ENCODE results near the gene WDR1. TPM values are rescaled to one million over a fixed set of nuclear protein-coding genes. Genes with fewer than 3 reads are reported as not detected.

WDR1 gene
- total RNA-seq, 4 donors from 2014 or later: 361 to 536 (median 485) TPM

- Histone ChIP-seq H3K4me1 (peaks cover 28 to 59% (median 51%) of the 10 kb centered on the region in 4 donors), H3K27me3 (no peaks in the 10 kb centered on the region), H3K9me3 (no peaks in the 10 kb centered on the region), H3K36me3 (peaks cover 86 to 99% (median 92%) of the 10 kb centered on the region in 4 donors), H3K27ac (replicated peaks in 1 of 4) (peak overlapping the region; percentile 37 to 55 (median 43)), H3K4me3 (no peak overlapping the region)
- intact Hi-C loops (cut with DNase I): no loop called here
- DNase-seq (ENCODE audit: extremely low spot score): no peak
- no peak for TF ChIP-seq EP300 (IDR thresholded peaks at IDR 0.05)
- TF ChIP-seq POLR2AphosphoS5 (IDR thresholded peaks at IDR 0.05): no peak
- no peak for TF ChIP-seq POLR2A (IDR thresholded peaks at IDR 0.05; ENCODE audit: low read depth)
- no peak for TF ChIP-seq CTCF (IDR thresholded peaks at IDR 0.05)
- WGBS: 82% methylated on average over 9 of the region's 9 CpGs
These were observed 39.5 kb downstream of the WDR1 start for GRCh38 chr4:10077076-10077475.

GRCh38 chr4:10075953-10076391 lies 40.6 kb downstream of the WDR1 start:
- H3K27ac ChIP-seq (replicated peaks in 1 of 4): peak overlapping the region; percentile 37 to 47 (median 42)
- intact Hi-C loops (cut with DNase I): no loop called here
- TF ChIP-seq POLR2AphosphoS5 (IDR thresholded peaks at IDR 0.05) (no peak), CTCF (IDR thresholded peaks at IDR 0.05) (no peak), POLR2A (IDR thresholded peaks at IDR 0.05; ENCODE audit: low read depth) (no peak), EP300 (IDR thresholded peaks at IDR 0.05) (no peak)
- no peak overlapping the region for H3K4me3 ChIP-seq
- DNase-seq (ENCODE audit: extremely low spot score): no peak
- 53% methylated on average over 5 of the region's 11 CpGs for WGBS
- H3K27me3 ChIP-seq: no peaks in the 10 kb centered on the region
- no peaks in the 10 kb centered on the region for H3K9me3 ChIP-seq
- peaks cover 75 to 90% (median 83%) of the 10 kb centered on the region in 4 donors for H3K36me3 ChIP-seq
- peaks cover 26 to 56% (median 48%) of the 10 kb centered on the region in 4 donors for H3K4me1 ChIP-seq

- Histone ChIP-seq H3K4me3 (no peak overlapping the region), H3K4me1 (peaks cover 22 to 49% (median 42%) of the 10 kb centered on the region in 4 donors), H3K27me3 (no peaks in the 10 kb centered on the region), H3K36me3 (peaks cover 69 to 83% (median 76%) of the 10 kb centered on the region in 4 donors), H3K9me3 (no peaks in the 10 kb centered on the region), H3K27ac (replicated peaks in 1 of 4) (peak overlapping the region; percentile 37 to 47 (median 42))
- TF ChIP-seq POLR2AphosphoS5 (IDR thresholded peaks at IDR 0.05): peak in 1 of 2 donors; percentile 21
- TF ChIP-seq CTCF (IDR thresholded peaks at IDR 0.05): no peak
- no peak for TF ChIP-seq EP300 (IDR thresholded peaks at IDR 0.05)
- DNase-seq (ENCODE audit: extremely low spot score): no peak
- intact Hi-C loops (cut with DNase I): no loop called here
- WGBS: 64% methylated on average over 19 of the region's 20 CpGs
These were observed 41.3 kb downstream of the WDR1 start for GRCh38 chr4:10075158-10075863.

GRCh38 chr4:10074767-10075105 lies 41.9 kb downstream of the WDR1 start:
- no peak for TF ChIP-seq EP300 (IDR thresholded peaks at IDR 0.05)
- TF ChIP-seq CTCF (IDR thresholded peaks at IDR 0.05): peak in 2 of 3 experiments; percentile 32 to 37
- intact Hi-C loops (cut with DNase I): no loop called here
- Histone ChIP-seq H3K4me1 (peaks cover 19 to 46% (median 36%) of the 10 kb centered on the region in 4 donors), H3K4me3 (no peak overlapping the region), H3K36me3 (peaks cover 63 to 78% (median 70%) of the 10 kb centered on the region in 4 donors), H3K9me3 (no peaks in the 10 kb centered on the region), H3K27me3 (no peaks in the 10 kb centered on the region), H3K27ac (replicated peaks in 1 of 4) (peak overlapping the region; percentile 28 to 52 (median 42))
- DNase-seq (ENCODE audit: extremely low spot score): no peak
- WGBS: 82% methylated on average over 7 of the region's 7 CpGs
